ENCODE results near the gene RPS21.

RPS21 gene

DNA sequence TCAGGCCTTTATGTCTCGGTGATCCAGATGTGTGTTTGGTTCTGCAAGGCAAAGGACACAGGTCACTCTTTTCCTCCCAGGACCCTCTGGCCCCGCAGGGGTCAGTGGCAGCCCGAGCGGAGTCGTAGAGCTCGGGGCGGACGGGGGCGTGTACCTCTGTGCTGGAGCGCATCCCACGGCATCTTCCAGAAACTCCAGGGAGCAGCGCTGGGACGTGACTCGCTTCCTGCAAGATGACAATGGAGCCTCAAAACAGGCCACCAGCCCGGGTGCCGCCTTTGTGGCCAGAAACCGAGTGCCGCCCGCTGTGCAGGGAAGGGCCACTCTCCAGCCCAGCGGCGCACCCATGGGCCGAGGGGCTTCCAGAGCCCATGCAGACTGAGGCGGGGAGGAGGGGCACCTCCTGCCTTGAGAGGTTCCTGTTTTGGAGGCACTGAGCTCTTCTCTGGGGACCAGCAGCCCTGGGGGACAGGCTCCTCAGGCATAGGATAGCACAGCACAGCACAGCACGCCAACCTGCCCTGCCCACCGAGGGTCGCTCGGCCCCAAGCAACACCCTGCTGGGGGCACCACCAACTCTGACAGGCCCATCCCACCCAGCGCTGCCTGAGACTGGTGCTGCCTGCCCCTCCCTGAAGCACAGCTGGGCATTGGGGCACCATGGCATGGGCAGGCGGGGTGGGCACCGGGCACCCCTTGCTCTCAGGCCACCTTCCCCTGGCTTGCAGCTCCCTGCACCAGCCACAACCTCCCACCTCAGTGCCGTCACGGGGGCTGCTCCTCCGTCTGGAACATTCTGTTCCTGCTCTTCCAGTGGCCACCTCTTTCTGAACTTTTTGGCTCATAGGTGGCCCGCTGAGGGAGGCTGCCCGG lies 9.7 kb downstream of the RPS21 start:
- peaks cover 56% of the 10 kb centered on the region for H3K36me3 ChIP-seq (ENCODE audit: insufficient read depth, insufficient read length, low read length)
- H3K4me3 ChIP-seq (ENCODE audit: insufficient read length, low read depth), result no peak overlapping the region
- no peak overlapping the region for H3K9ac ChIP-seq (ENCODE audit: insufficient read length, low read depth)

GRCh38 chr20:62398120-62398821 lies 11.4 kb downstream of the RPS21 start:
- H3K4me3 ChIP-seq (ENCODE audit: insufficient read length, low read depth), result no peak overlapping the region
- no peaks in the 10 kb centered on the region for H3K27me3 ChIP-seq (ENCODE audit: insufficient read depth, insufficient read length)
- peaks cover 52% of the 10 kb centered on the region for H3K36me3 ChIP-seq (ENCODE audit: insufficient read depth, insufficient read length, low read length)
- H3K9ac ChIP-seq (ENCODE audit: insufficient read length, low read depth), result no peak overlapping the region
- peaks cover 4% of the 10 kb centered on the region for H3K4me1 ChIP-seq (ENCODE audit: insufficient read depth, insufficient read length)
- TF ChIP-seq ZNF274 (IDR thresholded peaks at IDR 0.05; ENCODE audit: low read depth, low read length) (no peak), YY1 (IDR thresholded peaks at IDR 0.05; ENCODE audit: insufficient read depth, insufficient read length) (no peak), SUZ12 (IDR thresholded peaks at IDR 0.05; ENCODE audit: extremely low read depth, insufficient read depth, insufficient read length) (no peak)
- no peaks in the 10 kb centered on the region for H3K9me3 ChIP-seq (ENCODE audit: insufficient read depth, low read length)
- no peak for DNase-seq (ENCODE audit: low read depth, low spot score)

More for the DNA sequence above, 9.7 kb downstream of the RPS21 start:
- Histone ChIP-seq H3K27me3 (ENCODE audit: insufficient read depth, insufficient read length) (no peaks in the 10 kb centered on the region), H3K9me3 (ENCODE audit: insufficient read depth, low read length) (no peaks in the 10 kb centered on the region), H3K4me1 (ENCODE audit: insufficient read depth, insufficient read length) (no peaks in the 10 kb centered on the region)
- TF ChIP-seq YY1 (IDR thresholded peaks at IDR 0.05; ENCODE audit: insufficient read depth, insufficient read length) (no peak), SUZ12 (IDR thresholded peaks at IDR 0.05; ENCODE audit: extremely low read depth, insufficient read depth, insufficient read length) (no peak), ZNF274 (IDR thresholded peaks at IDR 0.05; ENCODE audit: low read depth, low read length) (no peak)
- DNase-seq (ENCODE audit: low read depth, low spot score), result no peak

DNA sequence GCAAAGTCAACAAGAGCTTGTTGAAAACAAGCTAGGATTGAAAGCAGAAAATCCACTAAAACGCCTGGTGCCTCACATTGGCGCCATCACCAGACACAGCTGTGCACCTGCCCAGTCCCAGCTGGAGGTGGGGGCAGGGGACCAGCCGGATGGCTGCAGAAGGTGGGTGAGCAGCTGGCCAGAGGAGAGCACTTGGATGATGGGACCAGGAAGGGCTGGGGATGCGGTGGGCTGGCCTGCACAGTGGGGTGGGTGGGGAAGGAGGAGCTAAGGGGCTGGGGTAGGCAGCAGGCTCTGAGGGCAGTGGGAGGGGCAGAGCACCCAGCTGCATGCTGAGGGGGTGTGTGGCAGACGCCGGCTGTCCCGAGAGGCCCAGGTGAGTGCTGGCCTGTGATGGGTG lies 13.1 kb downstream of the RPS21 start:
- no peak for TF ChIP-seq SUZ12 (IDR thresholded peaks at IDR 0.05; ENCODE audit: extremely low read depth, insufficient read depth, insufficient read length)
- TF ChIP-seq YY1 (IDR thresholded peaks at IDR 0.05; ENCODE audit: insufficient read depth, insufficient read length), result no peak
- no peak for TF ChIP-seq ZNF274 (IDR thresholded peaks at IDR 0.05; ENCODE audit: low read depth, low read length)
- Histone ChIP-seq H3K36me3 (ENCODE audit: insufficient read depth, insufficient read length, low read length) (peaks cover 36% of the 10 kb centered on the region), H3K9ac (ENCODE audit: insufficient read length, low read depth) (no peak overlapping the region), H3K4me1 (ENCODE audit: insufficient read depth, insufficient read length) (peaks cover 7% of the 10 kb centered on the region), H3K4me3 (ENCODE audit: insufficient read length, low read depth) (no peak overlapping the region), H3K9me3 (ENCODE audit: insufficient read depth, low read length) (no peaks in the 10 kb centered on the region), H3K27me3 (ENCODE audit: insufficient read depth, insufficient read length) (no peaks in the 10 kb centered on the region)
- DNase-seq (ENCODE audit: low read depth, low spot score), result no peak

- Histone ChIP-seq H3K9me3 (ENCODE audit: insufficient read depth, low read length) (no peaks in the 10 kb centered on the region), H3K4me1 (ENCODE audit: insufficient read depth, insufficient read length) (peaks cover 9% of the 10 kb centered on the region), H3K9ac (ENCODE audit: insufficient read length, low read depth) (no peak overlapping the region), H3K27me3 (ENCODE audit: insufficient read depth, insufficient read length) (no peaks in the 10 kb centered on the region), H3K36me3 (ENCODE audit: insufficient read depth, insufficient read length, low read length) (peaks cover 32% of the 10 kb centered on the region), H3K4me3 (ENCODE audit: insufficient read length, low read depth) (no peak overlapping the region)
- DNase-seq (ENCODE audit: low read depth, low spot score), result no peak
- TF ChIP-seq YY1 (IDR thresholded peaks at IDR 0.05; ENCODE audit: insufficient read depth, insufficient read length) (no peak), SUZ12 (IDR thresholded peaks at IDR 0.05; ENCODE audit: extremely low read depth, insufficient read depth, insufficient read length) (no peak), ZNF274 (IDR thresholded peaks at IDR 0.05; ENCODE audit: low read depth, low read length) (no peak)
Observed at GRCh38 chr20:62400541-62400940, 13.6 kb downstream of the RPS21 start.

GRCh38 chr20:62401331-62401779 lies 14.5 kb downstream of the RPS21 start:
- Histone ChIP-seq H3K36me3 (ENCODE audit: insufficient read depth, insufficient read length, low read length) (peaks cover 28% of the 10 kb centered on the region), H3K4me3 (ENCODE audit: insufficient read length, low read depth) (no peak overlapping the region), H3K9me3 (ENCODE audit: insufficient read depth, low read length) (no peaks in the 10 kb centered on the region), H3K4me1 (ENCODE audit: insufficient read depth, insufficient read length) (peaks cover 17% of the 10 kb centered on the region), H3K9ac (ENCODE audit: insufficient read length, low read depth) (no peak overlapping the region), H3K27me3 (ENCODE audit: insufficient read depth, insufficient read length) (no peaks in the 10 kb centered on the region)
- no peak for TF ChIP-seq ZNF274 (IDR thresholded peaks at IDR 0.05; ENCODE audit: low read depth, low read length)
- DNase-seq (ENCODE audit: low read depth, low spot score), result no peak

GRCh38 chr20:62402456-62403150 lies 15.7 kb downstream of the RPS21 start:
- H3K4me1 ChIP-seq (ENCODE audit: insufficient read depth, insufficient read length), result peaks cover 22% of the 10 kb centered on the region
- no peak overlapping the region for H3K9ac ChIP-seq (ENCODE audit: insufficient read length, low read depth)

More at GRCh38 chr20:62402456-62403150, 15.7 kb downstream of the RPS21 start:
- Histone ChIP-seq H3K9me3 (ENCODE audit: insufficient read depth, low read length) (no peaks in the 10 kb centered on the region), H3K27me3 (ENCODE audit: insufficient read depth, insufficient read length) (peaks cover under 1% of the 10 kb centered on the region), H3K36me3 (ENCODE audit: insufficient read depth, insufficient read length, low read length) (peaks cover 22% of the 10 kb centered on the region), H3K4me3 (ENCODE audit: insufficient read length, low read depth) (no peak overlapping the region)
- TF ChIP-seq SUZ12 (IDR thresholded peaks at IDR 0.05; ENCODE audit: extremely low read depth, insufficient read depth, insufficient read length), result no peak
- no peak for TF ChIP-seq ZNF274 (IDR thresholded peaks at IDR 0.05; ENCODE audit: low read depth, low read length)
- TF ChIP-seq YY1 (IDR thresholded peaks at IDR 0.05; ENCODE audit: insufficient read depth, insufficient read length), result no peak
- DNase-seq (ENCODE audit: low read depth, low spot score), result no peak

Data from NT2/D1 (cell line).